ENCODE data around the gene GNG2.

GNG2 gene

GRCh38 chr14:51850651-51851050 lies 9.8 kb upstream of the GNG2 start:
- no peak for DNase-seq (ENCODE audit: low spot score)
- no peak for ATAC-seq (ENCODE audit: low read depth)
- Histone ChIP-seq H3K27ac (ENCODE audit: poor library complexity, severe bottlenecking) (no peak overlapping the region), H3K4me1 (ENCODE audit: insufficient read depth, poor library complexity, severe bottlenecking) (no peaks in the 10 kb centered on the region), H3K9me3 (ENCODE audit: severe bottlenecking) (no peaks in the 10 kb centered on the region), H3K27me3 (ENCODE audit: insufficient read depth, poor library complexity, severe bottlenecking) (no peaks in the 10 kb centered on the region), H3K4me3 (ENCODE audit: severe bottlenecking) (no peak overlapping the region), H3K36me3 (ENCODE audit: low read depth) (no peaks in the 10 kb centered on the region)
- TF ChIP-seq, protein P1, sequence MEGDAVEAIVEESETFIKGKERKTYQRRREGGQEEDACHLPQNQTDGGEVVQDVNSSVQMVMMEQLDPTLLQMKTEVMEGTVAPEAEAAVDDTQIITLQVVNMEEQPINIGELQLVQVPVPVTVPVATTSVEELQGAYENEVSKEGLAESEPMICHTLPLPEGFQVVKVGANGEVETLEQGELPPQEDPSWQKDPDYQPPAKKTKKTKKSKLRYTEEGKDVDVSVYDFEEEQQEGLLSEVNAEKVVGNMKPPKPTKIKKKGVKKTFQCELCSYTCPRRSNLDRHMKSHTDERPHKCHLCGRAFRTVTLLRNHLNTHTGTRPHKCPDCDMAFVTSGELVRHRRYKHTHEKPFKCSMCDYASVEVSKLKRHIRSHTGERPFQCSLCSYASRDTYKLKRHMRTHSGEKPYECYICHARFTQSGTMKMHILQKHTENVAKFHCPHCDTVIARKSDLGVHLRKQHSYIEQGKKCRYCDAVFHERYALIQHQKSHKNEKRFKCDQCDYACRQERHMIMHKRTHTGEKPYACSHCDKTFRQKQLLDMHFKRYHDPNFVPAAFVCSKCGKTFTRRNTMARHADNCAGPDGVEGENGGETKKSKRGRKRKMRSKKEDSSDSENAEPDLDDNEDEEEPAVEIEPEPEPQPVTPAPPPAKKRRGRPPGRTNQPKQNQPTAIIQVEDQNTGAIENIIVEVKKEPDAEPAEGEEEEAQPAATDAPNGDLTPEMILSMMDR (IDR thresholded peaks at IDR 0.05; ENCODE audit: poor library complexity, severe bottlenecking), result no peak

GRCh38 chr14:51852541-51852940 lies 7.9 kb upstream of the GNG2 start:
- Histone ChIP-seq H3K9me3 (ENCODE audit: severe bottlenecking) (no peaks in the 10 kb centered on the region), H3K36me3 (ENCODE audit: low read depth) (no peaks in the 10 kb centered on the region), H3K27ac (ENCODE audit: poor library complexity, severe bottlenecking) (no peak overlapping the region), H3K4me3 (ENCODE audit: severe bottlenecking) (no peak overlapping the region), H3K4me1 (ENCODE audit: insufficient read depth, poor library complexity, severe bottlenecking) (no peaks in the 10 kb centered on the region), H3K27me3 (ENCODE audit: insufficient read depth, poor library complexity, severe bottlenecking) (no peaks in the 10 kb centered on the region)
- no peak for ATAC-seq (ENCODE audit: low read depth)
- DNase-seq (ENCODE audit: low spot score), result no peak
- TF ChIP-seq, protein P1 (IDR thresholded peaks at IDR 0.05; ENCODE audit: poor library complexity, severe bottlenecking), result no peak

DNA sequence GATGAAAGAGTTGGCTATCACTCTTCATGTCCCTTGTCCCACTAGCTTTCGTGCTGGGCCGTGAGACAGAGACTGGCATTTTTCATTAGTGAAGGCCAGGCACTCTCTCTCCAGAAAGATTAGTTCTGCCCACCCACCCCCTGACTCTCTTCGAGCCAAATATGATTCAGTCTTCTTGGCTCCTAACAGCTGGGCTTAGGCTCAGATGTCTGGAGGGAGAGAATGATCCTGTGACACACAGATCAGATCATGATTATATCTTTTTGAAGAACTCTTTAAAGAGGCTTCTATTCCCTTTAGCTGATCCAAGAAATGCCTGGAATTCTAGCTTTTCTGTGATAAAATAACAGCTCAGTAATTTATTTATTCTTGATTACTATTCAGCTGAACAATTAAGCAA lies 5.2 kb upstream of the GNG2 start:
- Histone ChIP-seq H3K27ac (ENCODE audit: poor library complexity, severe bottlenecking) (no peak overlapping the region), H3K36me3 (ENCODE audit: low read depth) (no peaks in the 10 kb centered on the region), H3K27me3 (ENCODE audit: insufficient read depth, poor library complexity, severe bottlenecking) (no peaks in the 10 kb centered on the region), H3K4me1 (ENCODE audit: insufficient read depth, poor library complexity, severe bottlenecking) (no peaks in the 10 kb centered on the region), H3K4me3 (ENCODE audit: severe bottlenecking) (no peak overlapping the region), H3K9me3 (ENCODE audit: severe bottlenecking) (no peaks in the 10 kb centered on the region)
- TF ChIP-seq, protein P1 (IDR thresholded peaks at IDR 0.05; ENCODE audit: poor library complexity, severe bottlenecking), result no peak
- DNase-seq (ENCODE audit: low spot score) (no peak), ATAC-seq (ENCODE audit: low read depth) (no peak)

DNA sequence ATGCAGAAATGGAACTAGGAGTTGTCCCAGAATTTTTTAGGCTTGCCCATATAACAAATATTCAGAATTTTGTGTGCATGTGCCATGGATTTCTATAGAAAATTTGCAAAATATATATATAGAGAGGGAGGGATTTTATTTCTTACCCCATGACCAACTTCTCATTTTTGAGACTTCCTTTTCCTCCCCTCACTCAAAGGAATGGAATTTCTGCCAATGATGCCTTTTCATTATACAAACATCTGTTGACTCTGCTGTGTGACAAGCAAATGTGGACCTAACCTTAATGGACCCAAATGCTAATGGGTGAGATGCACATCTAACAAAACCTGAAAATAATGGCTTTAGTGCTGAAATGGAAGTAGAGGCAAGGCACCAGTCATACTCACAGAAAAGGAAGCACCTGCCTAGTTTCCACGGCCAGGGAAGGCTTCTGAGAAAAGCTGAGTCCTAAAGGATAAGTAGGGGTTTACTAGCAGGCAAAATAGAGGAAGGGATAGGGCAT lies 3.6 kb upstream of the GNG2 start:
- Histone ChIP-seq H3K9me3 (ENCODE audit: severe bottlenecking) (no peaks in the 10 kb centered on the region), H3K27ac (ENCODE audit: poor library complexity, severe bottlenecking) (no peak overlapping the region), H3K27me3 (ENCODE audit: insufficient read depth, poor library complexity, severe bottlenecking) (no peaks in the 10 kb centered on the region), H3K36me3 (ENCODE audit: low read depth) (no peaks in the 10 kb centered on the region), H3K4me3 (ENCODE audit: severe bottlenecking) (no peak overlapping the region), H3K4me1 (ENCODE audit: insufficient read depth, poor library complexity, severe bottlenecking) (peaks cover 7% of the 10 kb centered on the region)
- ATAC-seq (ENCODE audit: low read depth) (no peak), DNase-seq (ENCODE audit: low spot score) (no peak)
- TF ChIP-seq, protein P1 (IDR thresholded peaks at IDR 0.05; ENCODE audit: poor library complexity, severe bottlenecking), result no peak

- Histone ChIP-seq H3K36me3 (ENCODE audit: low read depth) (no peaks in the 10 kb centered on the region), H3K4me3 (ENCODE audit: severe bottlenecking) (no peak overlapping the region), H3K27me3 (ENCODE audit: insufficient read depth, poor library complexity, severe bottlenecking) (no peaks in the 10 kb centered on the region), H3K9me3 (ENCODE audit: severe bottlenecking) (no peaks in the 10 kb centered on the region), H3K4me1 (ENCODE audit: insufficient read depth, poor library complexity, severe bottlenecking) (peaks cover 7% of the 10 kb centered on the region), H3K27ac (ENCODE audit: poor library complexity, severe bottlenecking) (no peak overlapping the region)
- TF ChIP-seq, protein P1 (IDR thresholded peaks at IDR 0.05; ENCODE audit: poor library complexity, severe bottlenecking), result no peak
- DNase-seq (ENCODE audit: low spot score), result no peak
- ATAC-seq (ENCODE audit: low read depth), result no peak
Measured at GRCh38 chr14:51859131-51859530, 1.3 kb upstream of the GNG2 start.

Data from RWPE2 (cell line).